PC-3 (cell line): ENCODE measurements around the gene METTL9. TPM values are rescaled to one million over a fixed set of nuclear protein-coding genes. Genes with fewer than 3 reads are reported as not detected.
"Not testable (repeated sequence)": the region's sequence is repeated elsewhere in the genome, so short reads cannot be mapped to it uniquely, and the experiment has no call there.

Experiments used
- ATAC-seq: fragments of 200-7000 bp; cut with Tn5 transposase; 2 replicates; pipeline ENCODE4 v1.9.1; 2020; ENCODE audit warnings: mild to moderate bottlenecking, moderate library complexity
- BruUV-seq: library from RNA; stranded (reverse); fragments of 400-500 nt; replicated peaks from 2 replicates; lab custom pipeline; 2021; lab: Mats Ljungman, UMichigan
- CTCF ChIA-PET: fragments of 300-600 bp; sonication (Branson Sonifier 250); formaldehyde crosslinking; loops from one replicate; lab custom pipeline; 2022; ENCODE audit warnings: antibody characterized with exemption; lab: Charles Lee
- POLR2A ChIA-PET: fragments of 300-600 bp; sonication (Branson Sonifier 250); formaldehyde crosslinking; loops from one replicate; lab custom pipeline; 2022; ENCODE audit warnings: antibody characterized with exemption; ENCODE audit not compliant: unreplicated experiment; lab: Charles Lee
- DNase-seq: peaks from one replicate; pipeline ENCODE4 v3.0.0-alpha.2; 2015
- H2AFZ ChIP-seq: fragments of 300-600 bp; sonication (generic); 2 replicates; pipeline ENCODE4 v1.6.0; 2016; ENCODE audit warnings: antibody characterized with exemption, low read length
- H3F3A ChIP-seq: fragments of 300-600 bp; sonication (generic); one replicate; pipeline ENCODE4 v1.6.0; 2017; ENCODE audit warnings: antibody characterized with exemption, low read length, control low read depth, mild to moderate bottlenecking; ENCODE audit not compliant: unreplicated experiment
- H3K27ac ChIP-seq: fragments of 300-600 bp; sonication (generic); 2 replicates; pipeline ENCODE4 v1.5.1; 2016; ENCODE audit warnings: mild to moderate bottlenecking, low read length
- H3K27me3 ChIP-seq: fragments of 300-600 bp; sonication (generic); 2 replicates; pipeline ENCODE4 v1.6.1; 2016; ENCODE audit warnings: low read length, mixed read lengths
- H3K36me3 ChIP-seq: fragments of 300-600 bp; sonication (generic); 2 replicates; pipeline ENCODE4 v1.6.1; 2016; ENCODE audit warnings: low read depth, mixed run types, low read length, mixed read lengths
- H3K4me1 ChIP-seq: fragments of 300-600 bp; sonication (generic); 2 replicates; pipeline ENCODE4 v1.5.1; 2016; ENCODE audit warnings: low read length; ENCODE audit not compliant: insufficient read depth
- H3K4me2 ChIP-seq: fragments of 300-600 bp; sonication (generic); 2 replicates; pipeline ENCODE4 v1.6.0; 2016; ENCODE audit warnings: low read length
- H3K4me3 ChIP-seq: fragments of 300-600 bp; sonication (generic); 2 replicates; pipeline ENCODE4 v1.5.1; 2016; ENCODE audit warnings: mild to moderate bottlenecking, low read length, mixed read lengths
- H3K79me2 ChIP-seq: fragments of 300-600 bp; sonication (generic); 2 replicates; pipeline ENCODE4 v1.6.1; 2017; ENCODE audit warnings: low read length, mixed read lengths
- H3K9ac ChIP-seq: fragments of 300-600 bp; sonication (generic); 2 replicates; pipeline ENCODE4 v1.6.0; 2016; ENCODE audit warnings: mild to moderate bottlenecking, low read length
- H3K9me2 ChIP-seq: fragments of 300-600 bp; sonication (generic); replicated peaks from 2 replicates; pipeline ENCODE4 v1.6.1; 2016; ENCODE audit warnings: mixed run types, low read length, mixed read lengths
- H3K9me3 ChIP-seq: fragments of 300-600 bp; sonication (generic); 2 replicates; pipeline ENCODE4 v1.6.1; 2016; ENCODE audit warnings: low read length, mixed read lengths
- H4K20me1 ChIP-seq: fragments of 300-600 bp; sonication (generic); 2 replicates; pipeline ENCODE4 v1.6.1; 2016; ENCODE audit warnings: low read length, mixed read lengths
- EZH2 ChIP-seq: fragments of 300-600 bp; sonication (generic); IDR thresholded peaks from one replicate; pipeline ENCODE4 v1.6.1; 2017; ENCODE audit warnings: antibody characterized with exemption, mild to moderate bottlenecking, low read length; ENCODE audit not compliant: unreplicated experiment
- EZH2phosphoT487 ChIP-seq: fragments of 300-600 bp; sonication (generic); IDR thresholded peaks from 2 replicates; pipeline ENCODE4 v1.6.1; 2018; ENCODE audit warnings: mild to moderate bottlenecking, antibody characterized with exemption, low read length, borderline replicate concordance
- intact Hi-C: fragments of 100-400 bp; cut with micrococcal nuclease; formaldehyde crosslinking; loops from 2 replicates; pipeline ENCODE4 v1.9.0; 2023
- total RNA-seq: library from RNA; depleted of rRNA; stranded (reverse); fragments of >200 nt; gene quantifications from 2 replicates; pipeline ENCODE4 v1.2.3, GENCODE V29; 2014
- TF ChIP-seq, protein P1 (sequence below): fragments of 300-600 bp; sonication (generic); conservative IDR thresholded peaks from 2 replicates; pipeline ENCODE4 v1.5.1; 2017; ENCODE audit warnings: antibody characterized with exemption, low read depth, mild to moderate bottlenecking, low read length

Gene METTL9
- total RNA-seq, 1 experiment from 2014 or later: 133 TPM

DNA sequence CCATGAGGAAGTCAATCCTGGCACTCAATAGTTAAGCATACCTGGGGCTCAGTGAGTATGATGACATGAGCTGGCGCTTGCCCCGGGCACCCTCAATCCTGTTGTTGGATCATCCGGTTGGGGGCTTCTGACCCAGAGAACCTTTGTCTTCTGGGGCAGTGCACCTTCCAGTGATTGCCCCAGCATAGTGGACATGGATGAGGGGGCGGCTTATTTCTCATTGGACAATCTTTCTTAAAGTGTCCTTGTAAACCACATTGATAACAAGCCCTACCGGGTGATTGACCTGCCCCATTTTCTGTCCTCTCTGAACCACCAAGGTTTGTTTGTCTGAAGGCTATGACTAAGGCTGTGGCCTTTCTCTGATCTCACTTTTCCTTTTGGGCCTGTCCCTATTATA is 34.8 kb downstream of the METTL9 start:
- POLR2A ChIA-PET: no interaction called here
- H3K27ac ChIP-seq: no peak overlapping the region
- TF ChIP-seq, protein P1, sequence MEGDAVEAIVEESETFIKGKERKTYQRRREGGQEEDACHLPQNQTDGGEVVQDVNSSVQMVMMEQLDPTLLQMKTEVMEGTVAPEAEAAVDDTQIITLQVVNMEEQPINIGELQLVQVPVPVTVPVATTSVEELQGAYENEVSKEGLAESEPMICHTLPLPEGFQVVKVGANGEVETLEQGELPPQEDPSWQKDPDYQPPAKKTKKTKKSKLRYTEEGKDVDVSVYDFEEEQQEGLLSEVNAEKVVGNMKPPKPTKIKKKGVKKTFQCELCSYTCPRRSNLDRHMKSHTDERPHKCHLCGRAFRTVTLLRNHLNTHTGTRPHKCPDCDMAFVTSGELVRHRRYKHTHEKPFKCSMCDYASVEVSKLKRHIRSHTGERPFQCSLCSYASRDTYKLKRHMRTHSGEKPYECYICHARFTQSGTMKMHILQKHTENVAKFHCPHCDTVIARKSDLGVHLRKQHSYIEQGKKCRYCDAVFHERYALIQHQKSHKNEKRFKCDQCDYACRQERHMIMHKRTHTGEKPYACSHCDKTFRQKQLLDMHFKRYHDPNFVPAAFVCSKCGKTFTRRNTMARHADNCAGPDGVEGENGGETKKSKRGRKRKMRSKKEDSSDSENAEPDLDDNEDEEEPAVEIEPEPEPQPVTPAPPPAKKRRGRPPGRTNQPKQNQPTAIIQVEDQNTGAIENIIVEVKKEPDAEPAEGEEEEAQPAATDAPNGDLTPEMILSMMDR: no peak
- TF ChIP-seq EZH2: no peak
- TF ChIP-seq EZH2phosphoT487: no peak
- no peaks in the 10 kb centered on the region; the same call in 1 of the 2 replicates for H3K79me2 ChIP-seq
- no peaks in the 10 kb centered on the region for H4K20me1 ChIP-seq
- intact Hi-C loops: no loop called here
- H3K9me3 ChIP-seq: no peaks in the 10 kb centered on the region
- ATAC-seq: no peak
- BruUV-seq: no TSS peak
- peak overlapping the region; percentile 28; the same call in 1 of the 2 replicates for H3K4me2 ChIP-seq
- CTCF ChIA-PET: no interaction called here
- peaks cover 8% of the 10 kb centered on the region for H3F3A ChIP-seq
- peaks cover 37% of the 10 kb centered on the region for H3K4me1 ChIP-seq
- no peak overlapping the region for H2AFZ ChIP-seq
- no peaks in the 10 kb centered on the region for H3K9me2 ChIP-seq
- H3K27me3 ChIP-seq: no peaks in the 10 kb centered on the region
- no peak overlapping the region for H3K4me3 ChIP-seq
- DNase-seq: peak; percentile 47
- H3K9ac ChIP-seq: no peak overlapping the region
- peaks cover 7% of the 10 kb centered on the region for H3K36me3 ChIP-seq

DNA sequence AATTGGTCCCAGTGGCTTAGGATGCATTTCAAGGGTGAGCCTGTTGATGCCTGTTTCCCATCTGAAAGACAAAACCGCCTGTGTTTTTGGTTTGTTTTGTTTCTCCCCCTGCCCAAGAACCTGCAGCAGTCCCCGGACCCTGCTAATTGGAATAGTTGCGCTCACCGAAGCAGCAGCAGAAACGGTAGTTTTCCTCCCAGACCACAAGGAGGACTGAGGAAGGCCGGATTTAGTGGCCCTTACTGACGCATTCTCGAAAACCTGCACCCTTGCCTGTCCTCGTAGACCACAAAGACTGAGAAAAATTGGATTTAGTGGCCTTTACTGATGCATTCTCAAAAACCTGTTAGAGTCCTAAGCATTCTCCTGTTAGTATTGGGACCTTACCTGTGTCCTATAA is 36.3 kb downstream of the METTL9 start:
- intact Hi-C loops, H3K4me2 ChIP-seq, H3K36me3 ChIP-seq, H3K4me3 ChIP-seq, POLR2A ChIA-PET, H3K79me2 ChIP-seq, ATAC-seq, H3K9me2 ChIP-seq, H3F3A ChIP-seq, DNase-seq, H4K20me1 ChIP-seq, H3K9me3 ChIP-seq, BruUV-seq, H3K27me3 ChIP-seq, H3K9ac ChIP-seq, H2AFZ ChIP-seq, CTCF ChIA-PET, H3K27ac ChIP-seq: not testable (repeated sequence)
- peaks cover 40% of the 10 kb centered on the region for H3K4me1 ChIP-seq

DNA sequence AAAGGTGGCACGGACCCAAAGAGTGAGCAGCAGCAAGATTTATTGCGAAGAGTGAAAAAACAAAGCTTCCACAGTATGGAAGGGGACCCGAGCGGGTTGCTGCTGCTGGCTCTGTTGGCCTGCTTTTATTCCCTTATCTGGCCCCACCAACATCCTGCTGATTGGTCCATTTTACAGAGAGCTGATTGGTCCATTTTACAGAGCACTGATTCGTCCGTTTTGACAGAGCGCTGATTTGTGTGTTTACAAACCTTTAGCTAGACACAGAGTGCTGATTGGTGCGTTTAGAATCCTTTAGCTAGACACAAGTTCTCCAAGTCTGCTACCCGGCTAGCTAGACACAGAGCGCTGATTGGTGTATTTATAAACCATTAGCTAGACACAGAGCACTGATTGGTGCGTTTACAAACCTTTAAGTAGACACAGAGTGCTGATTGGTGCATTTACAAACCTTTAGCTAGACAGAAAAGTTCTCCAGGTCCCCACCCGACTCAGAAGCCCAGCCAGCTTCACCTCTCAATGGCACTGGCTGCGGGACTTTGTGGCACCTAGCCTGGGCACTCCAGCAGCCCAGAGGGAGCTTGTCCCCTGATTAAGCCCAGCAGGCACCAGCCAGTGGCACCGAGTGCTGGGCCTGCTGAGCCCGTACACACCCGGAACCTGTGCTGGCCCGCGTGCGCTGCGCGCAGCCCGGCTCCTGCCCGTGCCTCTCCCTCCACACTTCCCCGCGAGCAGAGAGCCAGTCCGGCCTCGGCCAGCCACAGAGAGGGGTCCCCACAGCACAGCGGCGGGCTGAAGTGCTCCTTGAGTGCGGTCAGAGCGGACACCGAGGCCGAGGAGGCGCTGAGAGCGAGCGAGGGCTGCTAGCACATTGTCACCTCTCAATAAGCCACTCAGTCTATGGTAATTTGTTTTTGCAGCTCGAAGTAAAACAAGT is 37.9 kb downstream of the METTL9 start:
- no peak for ATAC-seq
- intact Hi-C loops: no loop called here
- POLR2A ChIA-PET: no interaction called here

More for the DNA sequence above, 37.9 kb downstream of the METTL9 start:
- no peaks in the 10 kb centered on the region for H3K27me3 ChIP-seq
- H3K4me1 ChIP-seq: peaks cover 37% of the 10 kb centered on the region
- H3K79me2 ChIP-seq: peaks cover 10% of the 10 kb centered on the region; the same call in 1 of the 2 replicates
- DNase-seq: no peak
- CTCF ChIA-PET: no interaction called here
- no peaks in the 10 kb centered on the region for H4K20me1 ChIP-seq
- peaks cover 8% of the 10 kb centered on the region for H3F3A ChIP-seq
- no peak overlapping the region for H2AFZ ChIP-seq
- no TSS peak for BruUV-seq
- H3K4me2 ChIP-seq: no peak overlapping the region
- H3K9me3 ChIP-seq: no peaks in the 10 kb centered on the region
- H3K9me2 ChIP-seq: no peaks in the 10 kb centered on the region
- no peak overlapping the region for H3K27ac ChIP-seq
- no peak overlapping the region for H3K9ac ChIP-seq
- H3K4me3 ChIP-seq: no peak overlapping the region
- TF ChIP-seq, protein P1: no peak
- TF ChIP-seq EZH2 (no peak), EZH2phosphoT487 (no peak)
- H3K36me3 ChIP-seq: no peaks in the 10 kb centered on the region; the same call in 1 of the 2 replicates
